NCI-H1694 (cell line): Measurements from ENCODE around the gene CSDE1.
A peak's percentile ranks its signal among the peaks of the same experiment; 100 is the strongest.

Experiments
- DNase-seq: peaks from one replicate; lab custom pipeline; 2025; lab: John Stamatoyannopoulos, UW

Gene CSDE1

DNA sequence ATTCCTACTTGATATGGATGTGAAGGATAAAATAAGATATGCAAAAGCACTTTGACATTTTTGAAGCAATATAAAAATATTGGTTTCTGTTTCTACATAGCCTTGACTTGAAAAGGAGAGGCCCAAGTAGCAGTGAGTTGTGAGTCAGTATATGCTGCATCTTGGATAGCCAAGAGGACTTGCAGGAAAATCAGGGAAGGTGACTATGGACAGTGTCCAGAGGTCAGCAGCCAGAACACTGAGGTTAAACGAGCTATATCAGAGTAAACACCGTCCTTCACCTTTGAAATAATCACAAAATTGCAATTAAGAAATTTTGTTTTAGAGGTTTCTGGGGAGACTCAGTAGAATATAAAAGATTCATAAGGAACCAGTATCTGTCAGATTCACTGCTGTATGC, 55.9 kb downstream of the CSDE1 start:
- no peak for DNase-seq

DNA sequence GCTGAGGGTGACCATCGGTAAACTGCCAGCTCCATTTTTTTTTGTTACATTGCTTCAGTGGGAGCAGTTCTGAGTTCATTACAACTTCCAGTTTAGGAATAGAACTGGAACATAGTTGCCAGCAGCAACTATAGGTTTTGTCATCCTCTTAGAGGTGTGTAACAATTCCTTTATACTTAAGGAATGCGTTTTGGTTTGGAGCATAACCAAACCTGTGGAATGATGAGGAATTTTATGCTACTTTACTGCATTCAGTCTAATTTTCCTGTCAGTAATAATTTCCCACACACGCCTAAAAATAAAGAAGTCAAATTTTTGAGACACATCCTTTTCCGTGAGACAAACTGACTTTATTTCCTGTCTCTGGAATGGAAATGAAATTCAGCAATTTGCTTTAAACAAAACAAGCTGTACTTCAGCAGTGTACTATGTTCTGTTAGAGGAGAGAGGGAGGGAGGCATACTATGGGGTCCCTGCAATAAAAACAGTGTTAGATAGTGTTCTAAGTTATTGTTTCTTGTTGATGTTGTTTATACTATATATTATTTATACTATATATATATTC, 57.7 kb downstream of the CSDE1 start:
- DNase-seq = no peak

- DNase-seq = no peak
Measured at GRCh38 chr1:114696810-114697209, 61.0 kb downstream of the CSDE1 start.

GRCh38 chr1:114695430-114696058, 62.2 kb downstream of the CSDE1 start, which contains the start of gene AMPD1:
Gene AMPD1 (minus strand): TSS chr1:114695546. CDS start chr1:114695471, 75 bp downstream.
- no peak for DNase-seq

DNA sequence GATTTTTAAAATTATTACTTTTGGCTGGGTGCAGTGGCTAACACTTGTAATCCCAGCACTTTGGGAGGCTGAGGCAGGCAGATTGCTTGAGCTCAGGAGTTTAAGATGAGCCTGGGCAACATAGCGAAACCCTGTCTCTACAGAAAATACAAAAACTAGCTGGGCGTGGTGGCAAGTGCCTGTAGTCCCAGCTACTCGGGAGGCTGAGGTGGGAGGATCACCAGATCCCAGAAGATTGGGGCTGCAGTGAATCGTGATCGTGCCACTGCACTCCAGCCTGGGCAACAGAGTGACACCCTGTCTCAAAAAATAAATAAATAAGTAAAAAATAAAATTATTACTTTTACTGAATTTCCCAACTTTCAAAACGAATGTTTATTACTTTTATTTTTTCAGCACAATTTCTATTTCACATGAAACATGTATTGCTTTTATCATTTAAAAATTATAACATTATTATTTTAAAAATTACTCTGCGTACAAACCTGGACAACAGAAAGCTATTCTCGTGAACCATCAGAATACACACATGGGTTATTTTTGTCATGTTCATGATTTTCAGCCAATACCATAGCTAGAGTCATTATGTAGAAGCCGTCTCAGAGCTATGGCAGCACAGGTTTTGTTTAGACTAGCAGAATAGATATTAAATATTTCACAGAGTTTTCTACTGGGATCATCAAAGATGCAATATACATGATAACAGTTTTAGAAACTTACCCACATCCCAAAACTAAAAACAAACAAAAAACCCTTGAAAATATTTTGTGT, 63.1 kb downstream of the CSDE1 start:
- no peak for DNase-seq

- no peak for DNase-seq
Measured at GRCh38 chr1:114692947-114693346, 64.8 kb downstream of the CSDE1 start.

DNA sequence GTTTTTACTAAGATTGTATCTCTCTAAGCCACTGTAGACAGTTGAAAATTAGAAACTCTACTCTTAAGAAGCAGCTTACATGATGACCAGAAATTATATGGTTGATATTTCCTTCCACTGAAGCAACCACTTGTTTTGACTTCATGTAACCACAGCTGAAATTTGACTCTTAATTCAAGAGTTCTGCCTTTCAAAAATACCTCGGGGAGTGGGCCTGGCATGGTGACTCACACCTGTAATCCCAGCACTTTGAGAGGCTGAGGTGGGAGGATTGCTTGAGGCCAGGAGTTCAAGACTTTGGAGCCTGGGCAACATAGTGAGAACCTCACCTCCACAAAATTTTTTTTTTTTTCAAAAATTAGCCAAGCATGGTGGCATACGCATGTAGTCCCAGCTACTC, 66.7 kb downstream of the CSDE1 start:
- DNase-seq = no peak

- DNase-seq = no peak
Measured at GRCh38 chr1:114690148-114690547, 67.6 kb downstream of the CSDE1 start.

DNA sequence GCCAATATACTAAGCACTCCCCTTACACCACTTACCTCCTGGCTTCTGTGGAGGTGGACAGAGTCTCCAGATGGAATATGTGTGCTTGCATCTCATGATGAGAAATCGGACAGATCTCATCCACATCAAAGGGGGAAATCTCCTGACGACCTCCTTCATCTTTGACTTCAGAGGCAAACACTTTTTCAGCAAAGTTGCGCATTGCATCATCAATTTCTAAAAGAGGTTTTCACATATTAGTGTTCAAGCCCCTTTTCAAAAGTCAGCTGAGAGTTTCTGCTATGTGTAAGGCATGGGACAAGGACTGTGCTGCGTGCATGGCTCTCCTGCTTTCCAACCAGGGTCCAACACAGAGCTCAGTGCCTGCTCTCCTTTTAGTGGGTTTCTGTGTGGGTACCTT, 69.3 kb downstream of the CSDE1 start:
- no peak for DNase-seq

DNA sequence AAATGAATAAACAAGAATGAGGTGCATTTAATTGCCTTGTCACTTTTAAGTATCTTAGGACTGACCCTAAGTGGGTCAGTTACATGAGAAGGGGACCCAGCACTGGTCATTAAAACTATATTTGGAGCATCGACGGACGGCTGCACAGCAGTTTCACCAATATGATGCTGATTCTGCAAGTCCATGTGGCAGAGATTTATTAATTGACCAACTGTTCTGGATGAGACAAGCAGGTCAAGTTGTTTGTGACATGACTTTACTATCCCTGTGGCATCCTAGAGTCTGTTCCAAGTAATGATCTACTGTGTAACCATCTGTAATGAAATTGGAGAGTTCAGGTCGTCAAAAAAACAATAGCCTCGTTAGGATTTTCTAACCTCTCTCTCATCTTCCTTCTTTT, 71.9 kb downstream of the CSDE1 start:
- no peak for DNase-seq

DNA sequence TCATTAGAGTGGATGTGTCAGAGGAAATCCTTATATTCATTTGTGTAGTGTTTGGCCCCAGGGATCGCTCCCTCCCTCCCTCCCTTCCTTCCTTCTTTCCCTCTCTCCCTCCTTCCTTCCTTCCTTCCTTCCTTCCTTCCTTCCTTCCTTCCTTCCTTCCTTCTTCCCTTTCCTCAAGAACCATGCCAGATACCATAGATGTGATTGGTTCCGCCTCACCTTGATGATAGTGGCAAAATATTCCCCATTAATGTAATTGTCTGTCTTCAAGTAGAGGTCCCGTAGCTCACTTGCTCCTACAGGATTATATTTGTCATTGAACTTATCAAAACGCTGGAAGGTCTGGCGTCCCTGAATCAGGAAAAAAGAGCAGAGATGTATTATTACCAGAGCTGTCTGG, 80.1 kb downstream of the CSDE1 start:
- DNase-seq = no peak

- DNase-seq = no peak
Measured at GRCh38 chr1:114676115-114676514, 81.7 kb downstream of the CSDE1 start.

- no peak for DNase-seq
Measured at GRCh38 chr1:114671939-114672275, 85.9 kb downstream of the CSDE1 start.

- DNase-seq = peak; percentile 18
Measured at GRCh38 chr1:114671011-114671938, 86.5 kb downstream of the CSDE1 start.

DNA sequence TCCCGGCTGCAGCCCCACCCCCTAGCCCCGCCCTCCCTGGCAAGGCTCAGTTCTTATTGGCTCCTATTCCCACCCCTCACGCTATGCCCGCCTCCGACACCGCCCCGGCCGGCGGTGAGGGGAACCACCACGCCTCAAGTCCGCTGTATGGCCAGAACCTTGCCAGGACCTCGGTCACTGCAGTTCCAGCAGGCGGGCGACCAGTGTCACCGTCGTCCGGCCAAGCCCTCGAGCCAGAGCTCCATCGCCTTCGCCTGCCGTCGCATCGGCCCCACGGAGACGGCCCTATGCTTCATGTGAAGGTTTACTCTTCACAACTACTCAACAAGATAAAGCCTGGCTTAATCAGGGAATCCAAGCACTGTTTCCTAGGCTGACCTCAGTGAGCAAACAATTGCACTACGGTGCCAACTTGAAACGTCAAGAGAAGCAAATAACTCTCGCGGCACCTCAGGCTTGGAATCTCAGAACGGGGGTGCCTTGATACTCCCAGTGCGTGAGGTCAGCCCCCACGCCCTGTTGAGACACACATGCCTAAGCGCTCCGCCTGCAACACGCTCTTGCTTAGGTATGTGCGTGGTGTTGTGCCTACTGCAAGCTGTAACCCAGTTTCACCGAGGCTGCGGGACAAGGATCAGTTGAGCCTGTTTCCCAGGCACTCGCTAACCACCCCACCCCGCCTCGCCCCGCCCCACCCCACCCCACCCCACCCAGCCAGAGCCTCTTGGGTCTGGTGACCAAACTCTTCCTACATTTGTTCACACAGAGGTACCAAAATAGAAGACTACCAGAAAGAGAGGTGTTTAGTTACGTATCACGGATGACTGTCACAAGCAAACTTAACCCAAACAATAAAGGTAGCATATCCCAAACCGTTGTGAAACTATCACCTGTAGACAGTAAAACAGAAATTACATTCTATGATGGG, 87.4 kb downstream of the CSDE1 start:
- DNase-seq = peak; percentile 62

GRCh38 chr1:114669562-114670082, 88.2 kb downstream of the CSDE1 start, which contains the start of gene DENND2C:
Gene DENND2C (minus strand): TSS chr1:114670049. CDS start chr1:114625984, 44,065 bp downstream.
- DNase-seq = no peak

- no peak for DNase-seq
Measured at GRCh38 chr1:114668784-114669561, 88.8 kb downstream of the CSDE1 start.

- DNase-seq = no peak
Measured at GRCh38 chr1:114668373-114668772, 89.4 kb downstream of the CSDE1 start.

GRCh38 chr1:114666954-114667353, 90.8 kb downstream of the CSDE1 start:
- no peak for DNase-seq
